ENCODE results near the gene DCLK1. TPM values are rescaled to one million over a fixed set of nuclear protein-coding genes. Genes with fewer than 3 reads are reported as not detected.
"Not testable (repeated sequence)": the region's sequence is repeated elsewhere in the genome, so short reads cannot be mapped to it uniquely, and the experiment has no call there.

Gene DCLK1
- total RNA-seq, 4 donors from 2014 or later = 11.7 to 51.4 (median 15.8) TPM

- TF ChIP-seq POLR2A (IDR thresholded peaks at IDR 0.05) (no peak), EP300 (IDR thresholded peaks at IDR 0.05) (no peak), POLR2AphosphoS5 (IDR thresholded peaks at IDR 0.05) (no peak), CTCF (IDR thresholded peaks at IDR 0.05) (no peak)
- Histone ChIP-seq H3K27me3 (no peaks in the 10 kb centered on the region), H3K36me3 (no peaks in the 10 kb centered on the region)
Measured at GRCh38 chr13:36076211-36076610, 55.0 kb downstream of the DCLK1 start.

GRCh38 chr13:36074659-36075058 is 56.5 kb downstream of the DCLK1 start:
- H3K27ac ChIP-seq = no peak overlapping the region
- DNase-seq (ENCODE audit: low spot score in 2 of 2) = no peak
- 36% methylated on average over 3 of the region's 3 CpGs for whole genome bisulfite sequencing
- H3K4me1 ChIP-seq = peaks cover 3% of the 10 kb centered on the region
- H3K9me3 ChIP-seq = no peaks in the 10 kb centered on the region
- TF ChIP-seq POLR2A (IDR thresholded peaks at IDR 0.05) = no peak
- TF ChIP-seq EP300 (IDR thresholded peaks at IDR 0.05) = no peak
- no peak for TF ChIP-seq POLR2AphosphoS5 (IDR thresholded peaks at IDR 0.05)
- no peak for TF ChIP-seq CTCF (IDR thresholded peaks at IDR 0.05)
- H3K4me3 ChIP-seq = no peak overlapping the region
- no peaks in the 10 kb centered on the region for H3K36me3 ChIP-seq
- no peaks in the 10 kb centered on the region for H3K27me3 ChIP-seq

More at GRCh38 chr13:36076211-36076610, 55.0 kb downstream of the DCLK1 start:
- no peaks in the 10 kb centered on the region for H3K4me1 ChIP-seq
- no peaks in the 10 kb centered on the region for H3K9me3 ChIP-seq
- H3K4me3 ChIP-seq = no peak overlapping the region
- DNase-seq (ENCODE audit: low spot score in 2 of 2) = no peak
- no peak overlapping the region for H3K27ac ChIP-seq

GRCh38 chr13:36072152-36072935 is 58.8 kb downstream of the DCLK1 start:
- H3K9me3 ChIP-seq = no peaks in the 10 kb centered on the region
- no peaks in the 10 kb centered on the region for H3K27me3 ChIP-seq
- H3K4me3 ChIP-seq = no peak overlapping the region
- TF ChIP-seq EP300 (IDR thresholded peaks at IDR 0.05) (no peak), POLR2A (IDR thresholded peaks at IDR 0.05) (no peak), CTCF (IDR thresholded peaks at IDR 0.05) (no peak), POLR2AphosphoS5 (IDR thresholded peaks at IDR 0.05) (no peak)
- H3K36me3 ChIP-seq = no peaks in the 10 kb centered on the region
- WGBS = 50% methylated on average over 4 of the region's 4 CpGs
- peaks cover 6% of the 10 kb centered on the region for H3K4me1 ChIP-seq
- H3K27ac ChIP-seq = no peak overlapping the region
- no peak for DNase-seq (ENCODE audit: low spot score in 2 of 2)

- H3K4me3 ChIP-seq, H3K4me1 ChIP-seq, H3K9me3 ChIP-seq, H3K36me3 ChIP-seq, H3K27me3 ChIP-seq: not testable (repeated sequence)
- 59% methylated on average over 12 of the region's 12 CpGs for WGBS
- H3K27ac ChIP-seq = peak overlapping the region; percentile 87
- peak in 1 of 2 donors; percentile 67 for DNase-seq (ENCODE audit: low spot score in 2 of 2)
Measured at GRCh38 chr13:36070504-36071192, 60.5 kb downstream of the DCLK1 start.

GRCh38 chr13:36069881-36070366 is 61.3 kb downstream of the DCLK1 start:
- Histone ChIP-seq H3K9me3 (no peaks in the 10 kb centered on the region), H3K36me3 (no peaks in the 10 kb centered on the region), H3K27ac (peak overlapping the region; percentile 87), H3K4me1 (peaks cover 6% of the 10 kb centered on the region), H3K27me3 (no peaks in the 10 kb centered on the region), H3K4me3 (no peak overlapping the region)
- WGBS = 42% methylated on average over 6 of the region's 6 CpGs
- no peak for TF ChIP-seq EP300 (IDR thresholded peaks at IDR 0.05)
- TF ChIP-seq POLR2A (IDR thresholded peaks at IDR 0.05) = no peak
- no peak for TF ChIP-seq CTCF (IDR thresholded peaks at IDR 0.05)
- peak in 2 of 3 donors; percentile 35 to 49 for TF ChIP-seq POLR2AphosphoS5 (IDR thresholded peaks at IDR 0.05)
- no peak for DNase-seq (ENCODE audit: low spot score in 2 of 2)

All from suprapubic skin (tissue), 4 donors.